ENCODE results near the gene NRXN3. TPM values are rescaled to one million over a fixed set of nuclear protein-coding genes. Genes with fewer than 3 reads are reported as not detected.

The NRXN3 gene
- total and polyA plus RNA-seq, 4 donors, result 1.4 to 8.3 (median 4.4) TPM

GRCh38 chr14:79419571-79420327, 1249.6 kb downstream of the NRXN3 start:
- Histone ChIP-seq H3K4me3 (no peak overlapping the region), H3K4me1 (ENCODE audit: control insufficient read depth in 5 of 5, insufficient read depth in 5 of 5, low read length in 5 of 5) (no peaks in the 10 kb centered on the region), H3K27me3 (ENCODE audit: control insufficient read depth in 3 of 3, insufficient read depth in 3 of 3, low read length in 2 of 3) (peaks cover 0 to 3% (median 0%) of the 10 kb centered on the region in 3 donors), H3K9me3 (ENCODE audit: control insufficient read depth in 4 of 4, insufficient read depth in 3 of 4, low read length in 3 of 4) (peaks cover 0 to under 1% (median 0%) of the 10 kb centered on the region in 4 donors), H3K27ac (ENCODE audit: low read depth in 1 of 2, low read length in 1 of 2) (no peak overlapping the region), H3K36me3 (ENCODE audit: control insufficient read depth in 4 of 4, insufficient read depth in 4 of 4, low read length in 4 of 4) (no peaks in the 10 kb centered on the region), H3K9ac (ENCODE audit: insufficient read depth in 1 of 2, low read length in 2 of 2) (no peak overlapping the region)
- WGBS, 2 donors, result 39 to 77% methylated on average over 1 of the region's 1 CpG
- ATAC-seq (ENCODE audit: insufficient read depth, low FRiP score), result no peak
- no peak for DNase-seq
- TF ChIP-seq CTCF (IDR thresholded peaks at IDR 0.05; ENCODE audit: control extremely low read depth, extremely low read depth), result no peak

DNA sequence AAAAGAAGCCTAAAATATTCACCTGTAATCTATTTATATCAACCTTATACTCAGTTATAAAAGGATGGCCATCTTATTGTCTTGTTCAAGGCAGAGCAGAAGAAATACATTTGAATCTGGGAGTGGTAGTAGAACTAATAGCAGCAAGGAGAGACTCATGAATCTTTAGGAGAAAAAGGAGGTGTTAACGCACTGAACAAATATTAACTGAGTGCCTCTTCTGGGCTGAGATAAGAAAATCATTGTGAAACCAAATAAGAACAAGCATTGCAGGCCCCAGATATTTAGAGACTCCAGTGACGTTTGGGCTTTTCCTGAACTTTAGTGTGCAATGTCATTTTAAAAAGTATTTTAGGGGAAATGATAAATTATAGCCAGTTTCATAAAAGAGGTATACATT, 1250.6 kb downstream of the NRXN3 start:
- H3K9ac ChIP-seq (ENCODE audit: insufficient read depth in 1 of 2, low read length in 2 of 2), result no peak overlapping the region
- H3K4me3 ChIP-seq, result no peak overlapping the region
- peak; percentile 27 for ATAC-seq (ENCODE audit: insufficient read depth, low FRiP score)
- no peak for TF ChIP-seq CTCF (IDR thresholded peaks at IDR 0.05; ENCODE audit: control extremely low read depth, extremely low read depth)
- no peaks in the 10 kb centered on the region for H3K36me3 ChIP-seq (ENCODE audit: control insufficient read depth in 4 of 4, insufficient read depth in 4 of 4, low read length in 4 of 4)
- H3K9me3 ChIP-seq (ENCODE audit: control insufficient read depth in 4 of 4, insufficient read depth in 3 of 4, low read length in 3 of 4), result peaks cover 0 to 2% (median 0%) of the 10 kb centered on the region in 4 donors
- WGBS, 2 donors, result 27 to 35% methylated on average over 2 of the region's 2 CpGs
- no peaks in the 10 kb centered on the region for H3K4me1 ChIP-seq (ENCODE audit: control insufficient read depth in 5 of 5, insufficient read depth in 5 of 5, low read length in 5 of 5)
- DNase-seq, result peak in 2 of 3 donors; percentile 21 to 53
- H3K27ac ChIP-seq (ENCODE audit: low read depth in 1 of 2, low read length in 1 of 2), result no peak overlapping the region
- H3K27me3 ChIP-seq (ENCODE audit: control insufficient read depth in 3 of 3, insufficient read depth in 3 of 3, low read length in 2 of 3), result peaks cover 0 to 3% (median 0%) of the 10 kb centered on the region in 3 donors

DNA sequence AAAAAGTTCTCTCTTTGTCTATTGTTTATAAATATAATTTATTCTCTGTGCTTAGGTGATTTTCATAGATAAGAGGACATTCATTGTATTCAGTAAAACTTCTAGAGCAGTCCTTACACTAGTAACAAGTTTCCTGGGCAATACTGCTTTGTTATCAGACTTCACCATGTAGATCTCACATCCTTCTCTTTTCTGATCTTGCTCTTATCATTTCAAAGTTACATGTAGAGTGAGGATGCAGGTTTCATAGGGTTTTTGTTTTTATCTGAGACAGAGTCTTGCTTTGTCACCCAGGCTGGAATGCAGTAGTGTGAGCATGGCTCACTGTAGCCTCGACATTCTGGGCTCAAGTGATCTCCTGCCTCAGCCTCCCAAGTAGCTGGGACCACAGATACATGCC, 1251.6 kb downstream of the NRXN3 start:
- ATAC-seq (ENCODE audit: insufficient read depth, low FRiP score), result no peak

More for the DNA sequence above, 1251.6 kb downstream of the NRXN3 start:
- no peak for TF ChIP-seq CTCF (IDR thresholded peaks at IDR 0.05; ENCODE audit: control extremely low read depth, extremely low read depth)
- H3K9ac ChIP-seq (ENCODE audit: insufficient read depth in 1 of 2, low read length in 2 of 2), result no peak overlapping the region
- H3K27me3 ChIP-seq (ENCODE audit: control insufficient read depth in 3 of 3, insufficient read depth in 3 of 3, low read length in 2 of 3), result peaks cover 0 to 7% (median 0%) of the 10 kb centered on the region in 3 donors
- 46 to 49% methylated on average over 1 of the region's 1 CpG for WGBS, 2 donors
- H3K4me3 ChIP-seq, result no peak overlapping the region
- H3K4me1 ChIP-seq (ENCODE audit: control insufficient read depth in 5 of 5, insufficient read depth in 5 of 5, low read length in 5 of 5), result no peaks in the 10 kb centered on the region
- H3K27ac ChIP-seq (ENCODE audit: low read depth in 1 of 2, low read length in 1 of 2), result no peak overlapping the region
- H3K36me3 ChIP-seq (ENCODE audit: control insufficient read depth in 4 of 4, insufficient read depth in 4 of 4, low read length in 4 of 4), result no peaks in the 10 kb centered on the region
- peaks cover 0 to 2% (median 0%) of the 10 kb centered on the region in 4 donors for H3K9me3 ChIP-seq (ENCODE audit: control insufficient read depth in 4 of 4, insufficient read depth in 3 of 4, low read length in 3 of 4)
- DNase-seq, result no peak

All from lung (tissue), 12 donors.